HG03442 (cell line): Measurements from ENCODE around the gene METAP1D.

ENCODE experiments used
- ATAC-seq: cut with Tn5 transposase; IDR thresholded peaks from one replicate; pipeline ENCODE4 v1.9.1; 2021; ENCODE audit warnings: mild to moderate bottlenecking, moderate library complexity; ENCODE audit not compliant: unreplicated experiment

The METAP1D gene

DNA sequence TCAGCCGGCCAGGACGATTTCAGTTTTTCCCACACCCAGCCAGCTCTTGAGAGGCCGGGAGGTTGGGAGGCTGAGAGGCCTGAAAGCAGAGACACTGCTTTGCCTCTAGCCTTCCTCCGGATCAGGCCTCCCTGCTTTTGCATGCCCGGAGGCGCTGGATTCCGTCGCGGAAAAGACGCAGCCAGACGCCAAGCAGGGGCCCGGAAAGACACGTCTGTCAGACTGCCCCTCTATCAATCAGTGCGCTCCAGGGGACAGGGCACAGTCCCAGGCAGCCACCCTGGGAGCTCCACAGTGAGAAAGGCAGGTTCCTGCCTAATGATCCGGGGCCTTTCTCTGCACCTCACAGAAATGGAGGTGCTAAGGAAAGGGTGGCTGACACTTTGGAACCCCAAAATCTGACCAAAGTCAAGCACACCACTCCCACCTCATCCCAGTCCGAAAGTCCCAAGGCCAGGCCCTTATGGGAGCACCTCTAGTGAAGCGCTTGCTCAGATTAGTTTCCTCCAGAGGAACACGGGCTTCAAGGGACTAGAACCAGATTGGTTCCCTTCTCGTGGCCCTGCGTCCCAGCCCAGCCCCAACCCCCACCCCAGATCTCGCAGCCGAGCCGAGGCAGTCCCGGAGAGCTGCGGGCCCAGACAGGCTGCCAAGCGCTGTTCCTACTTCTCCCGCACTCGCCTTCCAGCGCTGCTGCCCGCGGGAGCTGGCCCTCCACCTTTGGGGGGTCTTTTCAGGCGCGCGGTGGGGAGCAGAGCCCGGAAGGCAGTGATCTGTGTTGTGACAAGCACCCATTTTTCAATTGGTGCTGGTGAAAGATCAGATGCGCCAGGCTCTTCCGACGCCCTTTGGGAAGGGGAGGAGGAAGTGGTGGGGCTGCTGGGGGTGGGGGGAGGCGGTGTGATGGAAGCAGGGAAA, 90.5 kb downstream of the METAP1D start:
- ATAC-seq, result no peak

DNA sequence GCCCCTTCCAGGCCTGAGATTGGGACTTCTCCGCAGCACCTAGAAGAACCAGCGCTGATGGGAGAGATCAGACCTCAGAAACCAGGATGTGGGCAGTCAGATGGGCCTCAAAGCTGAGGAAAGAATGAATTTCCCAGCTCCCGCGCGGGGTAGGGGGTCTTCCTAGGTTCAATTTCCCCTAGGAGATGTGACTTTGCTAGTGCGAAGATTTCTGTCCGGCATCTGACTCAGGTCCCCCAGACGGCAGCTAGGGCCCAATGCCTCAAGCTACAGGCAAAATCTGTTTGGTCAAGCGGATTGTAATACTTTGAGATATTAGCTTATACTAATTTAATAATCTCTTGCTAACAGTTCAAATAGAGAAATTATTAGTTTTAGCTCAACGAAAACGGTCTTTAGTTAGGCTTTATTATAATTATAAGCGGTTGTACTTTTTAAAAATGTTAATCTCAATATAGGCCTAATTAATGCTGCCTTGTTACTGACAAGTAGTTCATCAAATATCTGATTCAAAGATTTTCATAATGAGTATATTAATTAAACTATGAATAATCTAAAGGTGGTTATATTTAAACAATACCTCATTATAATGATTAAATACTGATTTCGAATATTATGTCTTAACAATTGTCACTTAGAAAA, 91.4 kb downstream of the METAP1D start:
- ATAC-seq, result no peak

DNA sequence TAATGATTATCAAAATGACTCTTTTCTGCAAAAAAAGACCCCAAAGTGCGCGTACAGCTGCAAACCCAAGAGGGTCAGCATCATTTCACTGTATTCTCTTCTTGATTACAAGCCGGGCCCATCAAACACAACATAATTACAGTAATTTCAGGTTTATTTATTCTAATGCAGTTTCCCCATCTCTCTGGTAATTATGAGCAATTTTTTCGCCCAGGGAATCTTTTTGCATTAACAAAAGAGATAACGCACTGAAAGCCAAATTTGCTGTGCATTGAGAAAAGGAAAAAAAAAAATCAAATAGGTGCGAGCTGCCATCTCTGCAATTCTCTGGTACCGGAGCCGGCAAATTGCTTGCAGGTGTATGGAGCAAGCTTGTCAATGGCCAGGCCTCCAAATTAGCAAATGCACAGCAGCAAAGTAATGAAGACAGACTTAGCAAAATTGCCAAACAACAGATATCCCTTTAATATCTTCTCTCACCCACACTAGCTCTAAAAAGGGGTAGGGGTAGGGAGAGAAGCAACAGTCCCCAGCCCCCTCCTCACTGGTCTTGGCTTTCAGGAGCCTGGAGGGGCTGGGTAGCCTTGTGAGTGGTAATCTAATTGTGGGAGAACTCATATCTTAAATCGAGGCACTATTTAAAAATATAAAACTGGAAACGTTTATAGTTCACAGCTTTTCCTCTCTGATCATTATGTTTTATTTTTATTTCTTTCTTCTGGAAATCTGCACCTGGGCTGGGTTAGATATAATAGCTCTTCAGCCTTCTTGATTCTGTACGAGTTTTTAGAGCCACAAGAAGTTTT, 92.2 kb downstream of the METAP1D start:
- no peak for ATAC-seq

DNA sequence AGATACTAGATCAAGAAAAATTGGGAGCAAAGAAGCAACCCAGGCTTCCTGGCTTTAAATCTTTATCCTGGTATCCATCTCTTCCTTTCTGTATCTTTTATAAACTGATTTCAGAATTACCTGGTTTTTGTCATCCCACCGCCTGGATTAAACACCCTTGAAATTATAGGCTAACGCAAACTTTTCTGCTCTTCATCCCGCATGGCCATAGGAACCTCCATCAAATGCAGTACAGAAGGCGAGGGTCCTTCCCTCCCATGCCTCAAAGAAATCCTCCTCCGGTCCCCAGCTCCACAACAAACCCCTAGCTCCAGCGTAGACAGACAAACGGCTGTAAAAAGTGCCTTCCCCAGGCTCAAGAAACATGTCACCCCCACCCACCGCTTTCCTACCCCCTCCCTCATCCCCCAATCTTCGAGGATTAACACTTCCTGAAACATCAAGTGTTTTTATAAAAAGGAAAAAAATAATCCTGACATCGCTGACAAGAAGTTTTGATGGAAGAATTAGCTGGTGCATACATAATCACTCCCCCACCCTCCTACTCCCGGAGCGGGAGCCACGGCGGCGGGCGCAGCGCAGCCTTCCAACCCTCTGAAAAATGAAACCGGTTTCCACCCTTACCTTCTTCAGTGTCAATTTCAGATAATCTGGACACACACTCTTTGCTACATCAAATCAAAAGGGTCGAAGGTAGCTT, 93.1 kb downstream of the METAP1D start:
- ATAC-seq, result no peak

DNA sequence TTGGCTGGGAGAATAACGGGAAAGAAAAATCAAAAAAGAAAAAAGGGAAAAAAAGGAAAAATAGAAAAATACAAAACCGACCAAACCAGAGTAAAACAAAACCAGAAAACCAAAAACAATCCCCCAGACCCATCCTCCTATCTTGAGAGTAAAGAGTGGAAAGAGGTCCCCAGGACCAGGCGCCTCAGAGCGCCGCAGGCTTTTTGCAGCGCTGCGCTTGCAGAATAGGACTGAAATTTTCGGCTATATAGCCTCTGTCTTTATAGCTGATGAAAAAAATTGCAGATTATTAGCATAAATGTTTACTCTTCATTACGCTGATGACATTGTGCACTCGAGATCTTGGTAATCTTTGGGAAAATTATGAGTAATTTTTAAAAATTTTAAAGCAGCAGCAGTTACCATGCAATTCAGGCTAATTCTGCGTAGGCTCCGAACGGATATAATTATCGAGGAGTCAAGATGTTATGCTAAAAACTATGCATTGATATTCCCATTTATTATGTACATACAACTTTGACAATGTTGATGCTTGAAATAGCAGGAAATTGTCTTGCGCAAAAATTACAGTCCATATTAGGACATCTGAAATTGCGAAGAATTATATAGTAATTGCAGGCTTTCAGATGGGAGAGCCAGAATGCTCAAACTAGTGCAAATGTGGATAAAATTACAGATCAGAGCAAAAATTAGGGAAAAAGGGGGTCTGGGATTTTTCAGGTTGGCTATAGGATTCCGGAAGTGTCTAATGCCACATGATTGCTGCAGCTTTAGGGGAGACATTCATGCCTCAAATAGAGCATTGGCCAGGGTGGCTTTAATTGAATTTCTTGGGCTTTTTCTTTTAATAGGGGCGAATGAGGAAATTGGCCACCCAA, 93.9 kb downstream of the METAP1D start:
- no peak for ATAC-seq

DNA sequence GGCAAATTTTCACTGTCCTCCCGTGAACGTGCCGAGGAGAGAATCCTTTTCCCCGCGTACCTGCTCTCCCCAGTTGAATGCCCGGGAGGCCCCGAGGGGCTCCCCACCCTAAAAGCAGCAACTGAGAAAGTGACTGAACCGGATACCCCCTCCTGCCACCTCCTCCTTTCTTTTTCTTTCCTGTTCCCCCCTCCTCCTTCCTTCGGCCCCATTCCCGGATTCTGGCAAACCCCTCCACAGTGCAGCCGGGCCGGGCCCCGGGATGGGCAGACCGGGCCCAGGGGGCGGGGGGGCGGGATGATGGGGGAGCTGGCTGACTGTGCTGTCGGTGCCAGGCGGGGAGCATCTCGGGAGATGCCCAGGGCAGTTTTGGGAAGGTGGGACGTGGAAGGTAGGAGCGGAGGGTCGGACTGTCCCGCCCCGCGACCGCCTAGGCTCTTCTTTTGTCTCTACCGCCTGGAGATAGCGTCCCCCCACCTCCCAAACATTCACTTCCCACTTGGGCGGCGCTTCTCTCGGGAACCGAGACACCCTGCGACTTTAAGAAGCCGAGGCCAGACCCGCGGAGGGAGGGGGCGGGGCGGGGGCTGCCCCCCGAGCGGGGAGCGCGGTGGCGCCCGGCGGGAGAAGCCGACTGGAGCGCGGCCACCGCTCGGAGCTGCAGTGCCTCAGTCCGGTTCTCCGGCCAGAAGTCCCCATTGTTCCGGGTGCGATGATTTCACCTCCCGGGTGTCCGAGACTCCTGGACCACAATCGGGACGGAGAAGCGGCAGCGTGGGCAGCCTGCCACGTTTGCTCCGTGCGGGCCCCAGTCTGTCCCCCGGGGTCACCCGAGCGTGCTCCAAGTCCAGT, 94.8 kb downstream of the METAP1D start:
- ATAC-seq, result no peak

DNA sequence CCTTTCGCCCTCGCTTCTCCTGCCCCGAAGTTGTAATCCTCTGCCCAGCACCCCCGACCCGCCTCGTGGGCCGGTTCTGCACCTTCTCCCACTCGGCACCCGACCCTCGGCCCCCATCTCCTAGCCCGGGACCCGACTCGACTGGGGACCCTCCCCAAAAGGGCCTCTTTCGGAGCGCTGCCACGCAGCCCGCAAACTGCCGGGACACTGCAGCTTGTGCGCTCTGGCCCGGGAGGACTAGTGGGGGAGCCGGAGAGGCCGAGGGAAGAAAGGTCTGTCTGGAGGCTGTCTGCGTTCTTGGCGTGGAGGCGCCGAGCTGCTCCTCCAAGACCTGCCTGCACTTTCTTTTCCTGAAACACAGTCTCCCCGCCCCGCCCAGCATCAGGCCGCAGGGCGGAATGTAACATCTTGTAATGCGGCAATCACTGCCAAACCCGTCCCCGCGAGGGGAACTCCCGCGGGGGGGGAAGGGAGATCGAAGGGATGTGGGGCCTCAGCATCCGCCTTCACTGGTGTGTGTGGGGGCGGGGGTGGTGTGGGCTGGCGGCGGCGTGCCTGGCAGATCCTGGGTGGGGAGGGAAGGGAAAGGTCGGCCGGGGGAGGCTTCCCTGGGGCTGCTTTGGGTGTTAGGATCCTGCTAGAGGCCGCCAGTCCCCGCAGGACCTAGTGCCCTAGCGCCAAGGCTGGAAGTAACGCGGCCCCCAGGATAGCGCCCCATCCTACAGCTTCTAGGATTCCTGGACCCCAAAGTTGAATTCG, 95.6 kb downstream of the METAP1D start:
- ATAC-seq, result no peak

DNA sequence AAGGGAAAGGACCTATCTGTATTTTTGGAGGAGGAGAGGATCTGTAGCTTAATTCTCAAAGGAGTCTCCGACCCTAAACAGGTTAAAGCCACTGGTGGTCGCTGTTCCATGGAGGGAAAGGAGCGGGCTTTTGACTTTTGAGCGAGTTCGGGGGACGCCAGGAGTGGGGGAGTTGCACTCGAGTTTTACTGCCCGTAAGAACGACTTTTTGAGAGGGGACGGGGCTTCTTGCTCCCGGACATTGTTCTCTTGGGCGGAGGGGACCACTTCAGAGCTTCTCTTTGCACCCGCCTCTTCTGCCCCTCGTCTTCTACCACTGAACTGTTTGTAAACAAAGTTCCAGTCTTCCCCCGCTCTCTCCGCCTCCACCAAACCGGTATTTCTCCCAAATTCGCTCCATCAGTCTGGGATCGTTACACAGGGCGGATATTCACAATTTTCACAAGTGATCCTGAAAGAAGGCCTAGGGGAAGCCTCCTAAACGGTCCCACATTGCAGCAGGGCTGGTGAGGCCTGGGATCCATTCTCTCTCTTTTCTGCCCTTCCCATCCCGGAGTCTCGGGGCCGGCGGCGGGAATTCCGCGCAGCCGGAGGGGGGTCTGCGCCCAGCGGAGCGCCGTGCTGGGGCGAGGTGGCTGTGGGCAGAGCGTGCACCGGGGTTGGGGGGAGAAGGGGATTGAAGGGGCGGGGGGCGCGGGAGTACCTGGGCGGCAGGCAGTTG, 96.3 kb downstream of the METAP1D start:
- ATAC-seq, result no peak

DNA sequence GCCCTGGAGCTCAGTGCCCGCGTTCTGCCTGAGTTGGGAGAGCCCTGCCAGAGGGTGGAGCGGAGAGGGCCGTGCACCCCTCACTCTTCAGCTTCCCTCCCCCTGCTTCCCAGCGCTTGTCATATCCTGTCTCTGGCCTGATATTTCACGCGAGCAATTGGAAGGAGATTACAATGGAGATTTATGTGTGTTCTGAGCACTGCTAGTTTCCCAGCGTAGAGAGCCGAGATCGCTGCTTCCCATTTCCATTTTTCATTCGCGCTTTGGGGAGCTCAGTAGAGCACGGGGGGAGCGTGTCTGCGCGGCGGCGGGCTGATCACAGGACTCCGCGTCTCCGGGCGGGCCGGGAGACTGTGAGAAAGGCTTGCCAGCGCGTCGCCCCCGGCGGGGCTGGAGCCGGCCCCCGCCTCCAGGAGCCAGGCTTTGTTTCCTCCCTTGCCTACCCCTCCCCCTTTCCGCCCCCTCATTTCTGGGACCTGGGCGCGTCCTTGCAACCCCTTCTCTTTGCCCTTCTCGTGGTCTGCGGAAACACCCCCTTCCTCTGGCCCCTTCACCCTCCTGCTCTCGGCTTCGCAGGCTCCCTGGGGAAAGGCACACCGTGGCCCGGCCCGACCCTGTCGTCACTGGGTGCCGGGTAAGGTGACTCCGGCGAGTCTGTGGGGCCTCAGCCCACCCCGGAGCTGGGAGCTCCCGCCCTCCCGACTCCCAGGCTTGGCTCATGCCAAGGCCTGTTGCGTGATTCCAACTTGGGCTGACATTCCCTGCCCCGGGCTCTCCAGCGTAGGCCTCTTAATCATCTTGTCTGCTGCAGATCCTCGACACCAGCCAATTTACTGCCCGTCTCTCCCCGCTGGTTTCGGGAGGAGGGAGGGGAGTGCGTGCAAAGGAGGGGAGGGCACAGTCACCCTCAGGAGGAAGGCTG, 97.1 kb downstream of the METAP1D start:
- no peak for ATAC-seq

DNA sequence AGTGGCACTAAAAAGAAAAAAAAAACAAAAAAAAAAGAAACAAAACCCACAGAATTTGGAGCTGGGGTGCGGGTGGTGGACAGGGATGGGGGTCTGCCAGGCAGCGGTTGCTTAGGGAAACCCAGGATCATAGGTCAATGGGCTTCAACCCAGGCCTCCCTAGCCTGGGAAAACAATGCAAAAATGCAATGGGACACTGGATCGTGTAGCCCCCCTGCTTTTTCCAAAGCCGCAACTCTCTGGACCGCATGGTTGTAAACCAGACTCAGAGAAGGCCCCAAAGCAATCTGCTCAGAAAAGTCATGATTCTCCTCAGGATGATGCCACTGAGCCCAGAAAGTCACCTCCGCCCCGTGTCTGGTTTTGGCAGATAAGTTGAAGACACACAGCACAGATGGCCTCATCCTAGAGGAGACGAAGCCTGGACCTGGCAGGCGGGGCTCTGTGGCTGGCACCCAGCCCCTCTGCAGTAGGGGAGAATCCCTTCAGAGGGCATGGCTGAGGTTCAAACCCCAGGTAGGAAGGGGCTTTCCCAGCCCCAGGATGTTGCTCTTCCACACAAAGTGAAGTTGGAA, 97.9 kb downstream of the METAP1D start:
- ATAC-seq, result no peak

DNA sequence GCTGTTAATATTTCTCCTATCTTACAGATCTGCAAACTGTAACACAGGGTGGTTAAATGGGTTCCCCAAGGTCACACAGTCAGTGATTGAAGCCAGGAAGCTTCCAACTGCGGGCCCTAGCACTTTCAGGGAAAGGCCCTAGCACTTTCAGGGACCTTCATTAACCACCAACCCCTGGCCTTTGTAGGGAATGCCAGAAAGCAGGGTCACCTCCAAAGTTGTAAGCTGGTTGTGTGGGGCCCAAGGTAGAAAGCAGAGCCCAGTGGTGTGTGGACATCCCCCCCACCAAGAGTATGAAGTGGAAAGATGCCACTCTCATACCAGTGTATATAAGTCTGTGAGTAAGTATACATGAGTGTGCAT, 98.5 kb downstream of the METAP1D start:
- ATAC-seq, result no peak

DNA sequence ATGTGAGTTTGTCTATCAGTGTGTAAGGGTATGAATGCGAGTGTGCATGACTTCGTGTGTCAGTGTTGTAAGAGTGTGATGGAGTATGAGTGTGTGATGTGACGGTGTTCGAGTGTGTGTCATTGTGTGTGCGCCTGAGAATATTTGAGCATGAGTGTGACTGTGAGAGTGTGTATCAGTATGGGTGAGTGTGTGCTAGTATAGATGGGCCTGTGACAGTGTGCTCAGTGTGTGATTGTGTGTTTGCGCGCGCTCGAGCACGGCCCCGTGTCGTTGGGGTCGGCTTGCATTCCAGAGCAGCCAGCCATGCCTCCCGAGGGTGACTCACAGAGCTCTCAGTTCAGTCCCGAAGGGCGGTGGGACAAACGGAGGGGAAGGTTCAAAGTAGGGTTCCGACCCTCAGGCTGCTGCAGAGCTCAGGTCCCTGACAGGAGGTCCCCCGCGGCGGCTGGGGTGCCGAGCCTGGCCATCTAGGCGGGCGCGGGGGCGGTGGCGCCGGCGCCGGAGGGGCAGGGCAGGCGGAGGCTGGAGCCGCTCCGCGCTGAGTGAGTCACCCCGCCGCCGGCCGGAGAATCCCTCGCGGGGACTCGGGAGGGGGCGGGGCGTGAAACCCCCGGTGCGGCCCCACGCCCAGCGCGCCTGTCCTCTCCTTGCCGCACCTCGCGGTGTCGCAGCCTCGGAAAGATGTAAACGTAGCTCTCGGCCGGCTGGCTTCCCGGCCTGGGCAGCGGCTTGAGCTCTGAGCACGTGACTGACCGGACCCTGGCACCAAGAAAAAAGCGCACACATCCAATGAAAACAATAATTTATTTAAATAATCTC, 99.1 kb downstream of the METAP1D start:
- ATAC-seq, result no peak

DNA sequence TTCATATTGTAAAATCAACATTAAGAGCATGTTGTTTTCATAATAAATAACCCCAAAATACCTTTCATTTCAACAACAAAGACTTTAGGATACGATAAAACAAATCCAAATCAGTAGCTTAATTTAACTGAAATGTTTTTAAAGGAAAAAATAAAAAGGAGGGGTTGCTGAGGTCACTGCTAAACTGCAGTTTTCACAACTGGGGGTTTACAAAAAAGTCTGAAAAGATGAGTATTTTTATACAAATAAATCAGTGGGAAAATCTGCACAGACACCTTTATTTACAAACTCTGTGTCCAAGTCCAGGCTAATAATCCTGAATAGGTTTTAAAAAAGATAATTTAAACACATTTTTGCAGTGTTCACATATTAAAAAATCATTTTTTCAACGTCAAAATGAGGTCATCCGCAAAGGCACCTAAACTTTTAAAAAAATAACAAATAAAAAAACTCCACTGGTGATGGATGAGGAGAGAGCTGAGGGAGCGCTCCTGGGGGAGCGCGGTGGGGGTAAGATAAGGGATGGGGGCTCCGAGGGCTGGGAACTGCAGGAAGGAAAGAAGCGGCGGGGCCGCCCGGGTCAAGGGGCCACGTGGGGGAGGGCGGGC, 99.8 kb downstream of the METAP1D start:
- no peak for ATAC-seq

DNA sequence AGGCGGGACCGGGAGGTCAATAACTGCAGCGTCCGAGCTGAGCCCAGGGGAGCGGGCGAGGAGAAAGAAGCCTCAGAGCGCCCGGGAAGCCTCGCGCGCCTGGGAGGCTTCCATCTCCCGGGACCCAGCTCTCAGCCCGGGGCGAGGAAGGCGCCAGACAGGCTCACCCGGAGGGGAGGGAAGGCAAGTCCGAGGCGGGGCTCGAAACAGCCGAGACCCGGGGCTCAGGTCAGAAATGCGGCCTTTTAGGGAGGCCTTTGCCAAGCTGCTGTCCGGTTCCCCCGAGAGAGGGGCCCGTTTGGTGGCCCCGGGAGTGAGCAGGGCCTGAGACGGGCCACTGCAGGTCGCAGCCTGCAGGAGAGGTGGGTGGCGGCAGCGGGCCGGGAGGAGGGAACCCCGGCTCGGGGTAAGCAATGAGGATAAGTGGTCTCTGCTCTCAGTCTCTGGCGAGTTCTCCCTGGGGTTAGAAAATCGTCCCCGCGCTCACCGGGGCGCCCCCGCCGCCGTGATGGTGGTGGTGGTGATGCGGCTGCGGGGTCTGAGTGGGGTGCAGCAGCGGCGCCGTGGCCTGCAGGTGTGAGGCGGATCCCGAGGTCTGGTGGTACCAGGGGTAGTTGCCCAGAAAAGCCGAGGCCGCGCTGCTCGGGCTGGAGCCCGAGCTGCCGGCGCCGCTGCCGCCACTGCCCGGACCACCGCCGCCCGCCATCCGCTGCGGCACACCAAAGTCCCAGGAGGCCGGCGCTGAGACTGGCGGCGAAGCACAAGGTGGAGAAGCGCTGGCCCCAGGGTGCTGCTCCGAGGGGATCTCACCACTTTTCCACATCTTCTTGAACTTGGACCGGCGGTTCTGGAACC, 100.6 kb downstream of the METAP1D start:
- ATAC-seq, result no peak
